IMR-90 (cell line): ENCODE results near the gene TRIP4. TPM values are rescaled to one million over a fixed set of nuclear protein-coding genes. Genes with fewer than 3 reads are reported as not detected.
A peak's percentile ranks its signal among the peaks of the same experiment; 100 is the strongest.

Experiments
- ATAC-seq: fragments of 200-7000 bp; cut with Tn5 transposase; 2 replicates; pipeline ENCODE4 v1.9.1; 2020; ENCODE audit warnings: low read depth, mild to moderate bottlenecking, moderate library complexity
- BruUV-seq: library from RNA; stranded (reverse); fragments of 400-500 nt; replicated peaks from 2 replicates; lab custom pipeline; 2021; lab: Mats Ljungman, UMichigan
- CTCF ChIA-PET: fragments of 300-600 bp; formaldehyde crosslinking; extraction: SDS; loops from one replicate; lab custom pipeline; 2021; ENCODE audit warnings: antibody characterized with exemption; lab: Yijun Ruan, JAX
- POLR2A ChIA-PET: fragments of 300-600 bp; sonication (Branson Sonifier 250); formaldehyde crosslinking; loops from one replicate; lab custom pipeline; 2022; ENCODE audit warnings: antibody characterized with exemption; ENCODE audit not compliant: unreplicated experiment; lab: Charles Lee
- DNase-seq: peaks from one replicate; pipeline ENCODE4 v3.0.0; 2013
- H2AFZ ChIP-seq: replicated peaks from 2 replicates; pipeline ENCODE3; 2013; ENCODE audit warnings: low read length, mild to moderate bottlenecking; ENCODE audit not compliant: poor library complexity
- H2AK5ac ChIP-seq: 2 replicates; pipeline ENCODE4 v1.6.1; 2013; ENCODE audit warnings: low read depth, low read length, inconsistent platforms
- H2AK9ac ChIP-seq: replicated peaks from 2 replicates; pipeline ENCODE3; 2013; ENCODE audit warnings: mild to moderate bottlenecking, low read depth, low read length, moderate library complexity; ENCODE audit not compliant: poor library complexity
- H2BK120ac ChIP-seq: 2 replicates; pipeline ENCODE4 v1.6.1; 2013; ENCODE audit warnings: low read depth, low read length, inconsistent platforms
- H2BK15ac ChIP-seq: 3 replicates; pipeline ENCODE4 v1.6.1; 2013; ENCODE audit warnings: low read depth, low read length, inconsistent platforms
- H2BK20ac ChIP-seq: 2 replicates; pipeline ENCODE4 v1.6.1; 2013; ENCODE audit warnings: low read depth, mild to moderate bottlenecking, inconsistent platforms, low read length, moderate library complexity
- H2BK5ac ChIP-seq: 2 replicates; pipeline ENCODE4 v1.6.1; 2013; ENCODE audit warnings: mild to moderate bottlenecking, low read depth, low read length, inconsistent platforms; ENCODE audit not compliant: poor library complexity, severe bottlenecking
- H3K14ac ChIP-seq: replicated peaks from 2 replicates; pipeline ENCODE4 v1.6.1; 2013; ENCODE audit warnings: low read depth, low read length, inconsistent platforms
- H3K18ac ChIP-seq: 2 replicates; pipeline ENCODE4 v1.6.1; 2013; ENCODE audit warnings: low read depth, low read length, control low read depth
- H3K23ac ChIP-seq: 2 replicates; pipeline ENCODE4 v1.6.1; 2013; ENCODE audit warnings: low read depth, low read length, inconsistent platforms
- H3K27ac ChIP-seq: 2 replicates; pipeline ENCODE4 v1.5.1; 2013; ENCODE audit warnings: mild to moderate bottlenecking, control low read depth, low read length; ENCODE audit not compliant: insufficient read depth
- H3K27me3 ChIP-seq: 2 replicates; pipeline ENCODE4 v1.6.1; 2013; ENCODE audit warnings: low read length; ENCODE audit not compliant: control insufficient read depth, insufficient read depth
- H3K36me3 ChIP-seq: 2 replicates; pipeline ENCODE4 v1.6.1; 2013; ENCODE audit warnings: low read length, mixed read lengths; ENCODE audit not compliant: control insufficient read depth, insufficient read depth
- H3K4ac ChIP-seq: 2 replicates; pipeline ENCODE4 v1.6.1; 2013; ENCODE audit warnings: low read depth, low read length, inconsistent platforms
- H3K4me1 ChIP-seq: 2 replicates; pipeline ENCODE4 v1.6.1; 2013; ENCODE audit warnings: low read length, mixed read lengths; ENCODE audit not compliant: control insufficient read depth, insufficient read depth
- H3K4me2 ChIP-seq: 2 replicates; pipeline ENCODE4 v1.6.1; 2013; ENCODE audit warnings: low read depth, mild to moderate bottlenecking, control low read depth, low read length, moderate library complexity
- H3K4me3 ChIP-seq: 2 replicates; pipeline ENCODE4 v1.5.1; 2013; ENCODE audit warnings: low read depth, mild to moderate bottlenecking, control low read depth, low read length, moderate library complexity; ENCODE audit not compliant: insufficient read depth
- H3K56ac ChIP-seq: 2 replicates; pipeline ENCODE4 v1.6.1; 2013; ENCODE audit warnings: low read length, inconsistent platforms; ENCODE audit not compliant: insufficient read depth; ENCODE audit errors: extremely low read depth
- H3K79me1 ChIP-seq, 2 experiments: 2 replicates each; pipeline ENCODE4 v1.6.1; 2013; ENCODE audit warnings: low read length in 2 of 2, inconsistent platforms in 1 of 2, low read depth in 1 of 2
- H3K9ac ChIP-seq: 2 replicates; pipeline ENCODE4 v1.6.1; 2013; ENCODE audit warnings: low read depth, low read length, control low read depth
- H3K9me1 ChIP-seq: 2 replicates; pipeline ENCODE4 v1.6.1; 2013; ENCODE audit warnings: low read length, inconsistent platforms; ENCODE audit not compliant: insufficient read depth
- H3K9me3 ChIP-seq: 2 replicates; pipeline ENCODE4 v1.6.1; 2013; ENCODE audit warnings: low read length; ENCODE audit not compliant: control insufficient read depth, insufficient read depth
- H4K20me1 ChIP-seq: 2 replicates; pipeline ENCODE4 v1.6.1; 2013; ENCODE audit warnings: low read length, inconsistent platforms; ENCODE audit not compliant: insufficient read depth
- H4K5ac ChIP-seq: 2 replicates; pipeline ENCODE4 v1.6.1; 2013; ENCODE audit warnings: mild to moderate bottlenecking, low read depth, low read length, control low read depth
- H4K8ac ChIP-seq, 2 experiments: 2 replicates each; pipeline ENCODE4 v1.6.1; 2013; ENCODE audit warnings: low read depth in 2 of 2, low read length in 2 of 2, control low read depth in 1 of 2, inconsistent platforms in 1 of 2
- H4K91ac ChIP-seq: 2 replicates; pipeline ENCODE4 v1.6.1; 2013; ENCODE audit warnings: low read depth, low read length, inconsistent platforms; ENCODE audit not compliant: insufficient read depth
- BHLHE40 ChIP-seq: fragments of 150-350 bp; IDR thresholded peaks from 2 replicates; pipeline ENCODE4 v1.6.1; 2016; ENCODE audit warnings: mild to moderate bottlenecking, low read depth, low read length
- CEBPB ChIP-seq: IDR thresholded peaks from 2 replicates; pipeline ENCODE4 v1.6.1; 2012; ENCODE audit warnings: low read depth, low read length, improper control_type of control experiment
- CHD1 ChIP-seq: IDR thresholded peaks from 2 replicates; pipeline ENCODE4 v1.6.1; 2012; ENCODE audit warnings: low read depth, low read length, improper control_type of control experiment
- CTCF ChIP-seq: conservative IDR thresholded peaks from 2 replicates; pipeline ENCODE4 v1.5.1; 2012; ENCODE audit warnings: mild to moderate bottlenecking, low read depth, low read length, improper control_type of control experiment
- FOS ChIP-seq: fragments of 150-350 bp; IDR thresholded peaks from 2 replicates; pipeline ENCODE4 v1.6.1; 2016; ENCODE audit warnings: low read depth, low read length
- MAFK ChIP-seq: IDR thresholded peaks from 2 replicates; pipeline ENCODE4 v1.6.1; 2012; ENCODE audit warnings: low read depth, low read length, improper control_type of control experiment
- MAZ ChIP-seq: IDR thresholded peaks from 2 replicates; pipeline ENCODE4 v1.6.1; 2012; ENCODE audit warnings: low read depth, mild to moderate bottlenecking, low read length, improper control_type of control experiment, moderate library complexity, borderline replicate concordance
- MXI1 ChIP-seq: IDR thresholded peaks from 2 replicates; pipeline ENCODE4 v1.6.1; 2012; ENCODE audit warnings: low read depth, mild to moderate bottlenecking, low read length, moderate library complexity, borderline replicate concordance
- NFE2L2 ChIP-seq: fragments of 150-350 bp; IDR thresholded peaks from 2 replicates; pipeline ENCODE4 v1.6.1; 2016; ENCODE audit warnings: low read depth, mild to moderate bottlenecking, low read length
- POLR2A ChIP-seq: IDR thresholded peaks from 2 replicates; pipeline ENCODE4 v1.6.1; 2012; ENCODE audit warnings: mild to moderate bottlenecking, low read depth, low read length
- RAD21 ChIP-seq: IDR thresholded peaks from 2 replicates; pipeline ENCODE4 v1.6.1; 2012; ENCODE audit warnings: low read length, improper control_type of control experiment
- RCOR1 ChIP-seq: IDR thresholded peaks from 2 replicates; pipeline ENCODE4 v1.6.1; 2012; ENCODE audit warnings: mild to moderate bottlenecking, low read length, improper control_type of control experiment; ENCODE audit not compliant: insufficient replicate concordance
- RFX5 ChIP-seq: IDR thresholded peaks from 2 replicates; pipeline ENCODE4 v1.8.0; 2012; ENCODE audit warnings: low read depth, mild to moderate bottlenecking, low read length, moderate library complexity
- SMC3 ChIP-seq: fragments of 150-350 bp; IDR thresholded peaks from 2 replicates; pipeline ENCODE4 v1.6.1; 2016; ENCODE audit warnings: low read depth, mild to moderate bottlenecking, antibody characterized with exemption, low read length, moderate library complexity
- USF2 ChIP-seq: fragments of 150-350 bp; IDR thresholded peaks from 2 replicates; pipeline ENCODE4 v1.6.1; 2017; ENCODE audit warnings: mild to moderate bottlenecking, antibody characterized with exemption, low read length, low read depth
- dilution Hi-C: fragments of 300-500 bp; cut with HindIII; formaldehyde crosslinking; loops from one replicate; pipeline ENCODE4 v1.14.3; 2018; ENCODE audit warnings: low sequenced_read_pairs; ENCODE audit not compliant: unreplicated experiment
- in situ Hi-C: fragments of 300-500 bp; cut with MboI; formaldehyde crosslinking; loops from 3 replicates; pipeline ENCODE4 v1.14.3; 2019; ENCODE audit warnings: low sequenced_read_pairs, inconsistent platforms, mixed read lengths
- intact Hi-C: fragments of 100-400 bp; cut with micrococcal nuclease; formaldehyde crosslinking; loops from 2 replicates; pipeline ENCODE4 v1.10.0; 2022
- polyA plus RNA-seq, 3 experiments: library from polyadenylated mRNA; depleted of rRNA; stranded (reverse); fragments of >200 nt; gene quantifications; 2 replicates each; pipeline ENCODE4 v1.2.3, GENCODE V29; 2012; ENCODE audit warnings: low replicate concordance in 1 of 3
- total RNA-seq: library from RNA; depleted of rRNA; stranded (reverse); fragments of >200 nt; gene quantifications from 2 replicates; pipeline ENCODE4 v1.2.3, GENCODE V29; 2012
- TF ChIP-seq, protein P1 (sequence below): fragments of 150-350 bp; IDR thresholded peaks from 2 replicates; pipeline ENCODE4 v1.6.1; 2016; ENCODE audit warnings: low read depth, mild to moderate bottlenecking, low read length, moderate library complexity, borderline replicate concordance

Gene TRIP4
- total and polyA plus RNA-seq, 2 of the 4 experiments (the other 2 are of a cell fraction): 13.1 to 19.4 TPM

DNA sequence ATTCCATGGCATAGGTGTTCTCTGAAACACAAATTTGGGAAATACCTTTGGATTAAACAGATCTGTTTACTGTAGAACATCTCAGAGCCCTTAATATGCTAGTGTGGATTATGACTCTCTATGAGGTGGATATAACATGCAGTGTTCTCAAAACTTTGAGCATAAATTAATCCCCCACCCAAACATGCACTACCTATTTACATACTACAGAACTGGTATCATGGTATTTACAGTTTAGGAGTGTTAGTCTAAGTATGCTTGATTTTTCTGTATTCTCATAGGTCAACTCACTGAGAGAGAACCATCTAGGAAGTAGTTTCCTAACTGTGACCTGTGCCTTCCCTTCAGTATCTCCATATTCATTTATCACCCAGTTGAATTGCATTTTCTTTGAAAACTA, 41.8 kb downstream of the TRIP4 start:
- no peak for TF ChIP-seq CEBPB
- no peak for TF ChIP-seq MXI1
- TF ChIP-seq SMC3: no peak
- no peak for TF ChIP-seq MAZ
- TF ChIP-seq NFE2L2: no peak
- TF ChIP-seq MAFK: no peak
- no peak for TF ChIP-seq USF2
- no peak for TF ChIP-seq RFX5
- TF ChIP-seq FOS: no peak
- no peak for TF ChIP-seq POLR2A
- TF ChIP-seq CTCF: no peak
- no peak for TF ChIP-seq CHD1
- TF ChIP-seq BHLHE40: no peak
- TF ChIP-seq RCOR1: no peak
- TF ChIP-seq RAD21: no peak
- TF ChIP-seq, protein P1, sequence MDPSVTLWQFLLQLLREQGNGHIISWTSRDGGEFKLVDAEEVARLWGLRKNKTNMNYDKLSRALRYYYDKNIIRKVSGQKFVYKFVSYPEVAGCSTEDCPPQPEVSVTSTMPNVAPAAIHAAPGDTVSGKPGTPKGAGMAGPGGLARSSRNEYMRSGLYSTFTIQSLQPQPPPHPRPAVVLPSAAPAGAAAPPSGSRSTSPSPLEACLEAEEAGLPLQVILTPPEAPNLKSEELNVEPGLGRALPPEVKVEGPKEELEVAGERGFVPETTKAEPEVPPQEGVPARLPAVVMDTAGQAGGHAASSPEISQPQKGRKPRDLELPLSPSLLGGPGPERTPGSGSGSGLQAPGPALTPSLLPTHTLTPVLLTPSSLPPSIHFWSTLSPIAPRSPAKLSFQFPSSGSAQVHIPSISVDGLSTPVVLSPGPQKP: no peak
- no peak overlapping the region for H2AFZ ChIP-seq
- H3K18ac ChIP-seq: peak overlapping the region; percentile 16; the same call in 1 of the 2 replicates
- no peak overlapping the region for H3K9ac ChIP-seq
- ATAC-seq (no peak), DNase-seq (no peak)
- H3K23ac ChIP-seq: peak overlapping the region; percentile 10; the same call in 1 of the 2 replicates
- POLR2A ChIA-PET: no interaction called here
- H3K4me1 ChIP-seq: peaks cover 4% of the 10 kb centered on the region; the same call in 1 of the 2 replicates
- peaks cover 3 to 18% of the 10 kb centered on the region in 2 experiments; a peak in 3 of 4 replicates for H3K79me1 ChIP-seq
- dilution Hi-C loops (no loop called here), intact Hi-C loops (loop anchor here (5.0 kb wide), 1 partner anchor 298 kb away; no protein-coding TSS in a partner anchor), in situ Hi-C loops (loop anchor here (5.0 kb wide), 1 partner anchor 238 kb away; no protein-coding TSS in a partner anchor)
- no peaks in the 10 kb centered on the region for H3K27me3 ChIP-seq
- BruUV-seq: no TSS peak
- H3K27ac ChIP-seq: peak overlapping the region; percentile 13; the same call in 1 of the 2 replicates
- H2AK5ac ChIP-seq: no peak overlapping the region
- H4K8ac ChIP-seq: no peak overlapping the region
- H3K4me3 ChIP-seq: no peak overlapping the region
- H4K91ac ChIP-seq: no peak overlapping the region
- no peak overlapping the region for H2BK120ac ChIP-seq
- CTCF ChIA-PET: no interaction called here
- peak overlapping the region; percentile 77 for H2BK5ac ChIP-seq
- peaks cover 11% of the 10 kb centered on the region for H3K36me3 ChIP-seq
- H3K4me2 ChIP-seq: peak overlapping the region; percentile 19; the same call in 1 of the 2 replicates
- no peak overlapping the region for H3K56ac ChIP-seq
- no peak overlapping the region; the same call in 1 of the 2 replicates for H2BK20ac ChIP-seq
- H3K9me1 ChIP-seq: no peaks in the 10 kb centered on the region
- H2AK9ac ChIP-seq: no peak overlapping the region
- no peak overlapping the region for H2BK15ac ChIP-seq
- H3K14ac ChIP-seq: peak overlapping the region; percentile 35
- no peak overlapping the region for H4K5ac ChIP-seq
- H3K4ac ChIP-seq: no peak overlapping the region
- no peaks in the 10 kb centered on the region for H3K9me3 ChIP-seq
- H4K20me1 ChIP-seq: no peaks in the 10 kb centered on the region
